Measurements from ENCODE around the gene METTL27.

GRCh38 chr7:73801577-73801976 is 40.7 kb downstream of the METTL27 start:
- no peak for TF ChIP-seq ESRRA (CRISPR knock-in tag; IDR thresholded peaks at IDR 0.05; ENCODE audit: borderline replicate concordance)
- TF ChIP-seq CTCF (IDR thresholded peaks at IDR 0.05): no peak
- no peak for TF ChIP-seq JUN (CRISPR knock-in tag; IDR thresholded peaks at IDR 0.05)

Measured in WTC11 (cell line).